HG02884 (cell line): ENCODE data around the gene TMEM51.

Source experiments
- ATAC-seq: cut with Tn5 transposase; IDR thresholded peaks from one replicate; pipeline ENCODE4 v1.9.1; 2021; ENCODE audit warnings: mild to moderate bottlenecking, moderate library complexity; ENCODE audit not compliant: unreplicated experiment

Gene TMEM51

DNA sequence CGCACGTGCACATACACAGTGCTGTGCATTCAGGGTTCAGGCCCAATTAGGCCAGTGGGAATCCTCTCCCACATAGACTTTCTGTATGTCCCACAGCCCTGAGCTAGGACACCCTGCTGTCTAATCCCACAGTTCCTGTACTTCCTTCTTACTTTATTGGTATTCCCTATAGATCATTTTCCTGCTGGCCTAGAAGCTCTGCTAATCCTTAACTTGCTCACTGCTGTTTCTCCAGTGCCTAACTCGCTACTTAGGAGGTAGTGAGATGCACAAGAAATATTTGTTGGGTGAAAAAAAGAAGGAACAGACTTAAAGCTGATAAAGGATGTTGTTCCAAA is 59.4 kb downstream of the TMEM51 start:
- no peak for ATAC-seq

DNA sequence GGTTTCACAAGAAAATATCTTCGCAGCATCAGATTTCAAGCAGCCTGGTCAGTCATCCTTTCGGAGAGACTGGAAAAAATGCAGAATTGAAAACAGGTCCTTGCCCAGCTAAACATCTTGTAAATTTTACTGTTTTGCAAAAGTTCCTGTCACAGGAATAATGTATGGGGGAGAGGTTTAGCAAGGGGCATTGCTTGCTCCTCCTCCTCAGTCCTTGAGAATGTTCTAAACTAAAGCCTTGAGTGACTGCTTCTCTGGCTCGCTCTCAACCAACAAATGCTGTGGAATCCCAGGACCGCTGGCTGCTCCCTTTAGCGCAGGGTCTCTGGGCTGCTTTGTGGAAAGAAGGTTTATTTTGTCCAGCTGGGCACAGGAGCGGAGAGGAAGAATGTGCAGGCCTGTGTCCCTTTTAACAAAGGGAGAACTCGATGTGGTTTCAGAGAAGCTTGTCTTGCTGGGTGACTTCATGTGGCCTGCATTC is 59.8 kb downstream of the TMEM51 start:
- ATAC-seq, result no peak

DNA sequence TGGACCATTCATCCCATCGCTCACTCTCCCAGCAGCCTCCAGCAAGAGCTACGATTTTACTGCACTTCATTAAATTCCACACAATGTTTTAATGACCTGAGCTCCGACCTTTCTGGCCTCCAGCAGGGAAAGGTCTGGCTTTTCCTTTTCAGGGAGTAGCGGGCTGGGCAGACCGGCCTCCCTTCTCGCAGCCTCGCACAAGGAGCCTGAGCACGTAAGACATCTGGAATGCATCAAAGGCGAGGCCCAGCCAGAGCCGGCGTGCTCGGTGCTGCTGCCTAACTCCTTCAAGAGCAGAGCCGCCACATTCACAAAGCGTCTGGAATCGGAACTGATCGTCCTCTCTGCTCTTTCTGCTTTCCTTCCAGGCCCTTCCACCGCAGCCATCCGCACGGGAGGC is 61.0 kb downstream of the TMEM51 start:
- no peak for ATAC-seq

DNA sequence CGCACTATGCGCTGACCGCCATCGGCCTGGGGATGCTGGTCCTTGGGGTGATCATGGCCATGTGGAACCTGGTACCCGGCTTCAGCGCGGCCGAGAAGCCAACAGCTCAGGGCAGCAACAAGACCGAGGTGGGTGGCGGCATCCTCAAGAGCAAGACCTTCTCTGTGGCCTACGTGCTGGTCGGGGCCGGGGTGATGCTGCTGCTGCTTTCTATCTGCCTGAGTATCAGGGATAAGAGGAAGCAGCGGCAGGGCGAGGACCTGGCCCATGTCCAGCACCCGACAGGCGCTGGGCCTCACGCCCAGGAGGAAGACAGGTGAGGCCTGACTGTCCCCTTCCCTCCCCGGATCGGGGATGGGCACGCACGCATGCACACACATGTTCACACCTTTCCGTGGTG is 61.6 kb downstream of the TMEM51 start:
- ATAC-seq, result no peak

DNA sequence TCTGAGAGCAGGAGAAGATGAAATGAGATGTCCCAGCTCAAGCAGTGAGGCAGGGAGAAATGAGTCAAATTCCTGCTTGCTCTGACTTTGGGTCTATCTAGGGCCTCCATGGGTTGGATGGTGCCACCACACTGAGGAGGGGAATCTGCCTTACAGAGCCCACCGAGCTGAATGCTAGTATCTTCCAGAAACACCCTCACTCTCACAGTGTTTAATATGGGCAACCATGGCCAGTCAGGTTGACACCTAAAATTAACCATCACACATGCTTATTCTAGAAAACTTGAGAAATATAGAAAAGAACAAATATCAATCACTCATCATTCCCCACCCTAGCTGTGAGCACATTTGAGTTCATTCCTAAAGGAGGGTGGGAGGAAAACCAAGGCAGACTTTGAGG is 64.1 kb downstream of the TMEM51 start:
- ATAC-seq, result no peak

DNA sequence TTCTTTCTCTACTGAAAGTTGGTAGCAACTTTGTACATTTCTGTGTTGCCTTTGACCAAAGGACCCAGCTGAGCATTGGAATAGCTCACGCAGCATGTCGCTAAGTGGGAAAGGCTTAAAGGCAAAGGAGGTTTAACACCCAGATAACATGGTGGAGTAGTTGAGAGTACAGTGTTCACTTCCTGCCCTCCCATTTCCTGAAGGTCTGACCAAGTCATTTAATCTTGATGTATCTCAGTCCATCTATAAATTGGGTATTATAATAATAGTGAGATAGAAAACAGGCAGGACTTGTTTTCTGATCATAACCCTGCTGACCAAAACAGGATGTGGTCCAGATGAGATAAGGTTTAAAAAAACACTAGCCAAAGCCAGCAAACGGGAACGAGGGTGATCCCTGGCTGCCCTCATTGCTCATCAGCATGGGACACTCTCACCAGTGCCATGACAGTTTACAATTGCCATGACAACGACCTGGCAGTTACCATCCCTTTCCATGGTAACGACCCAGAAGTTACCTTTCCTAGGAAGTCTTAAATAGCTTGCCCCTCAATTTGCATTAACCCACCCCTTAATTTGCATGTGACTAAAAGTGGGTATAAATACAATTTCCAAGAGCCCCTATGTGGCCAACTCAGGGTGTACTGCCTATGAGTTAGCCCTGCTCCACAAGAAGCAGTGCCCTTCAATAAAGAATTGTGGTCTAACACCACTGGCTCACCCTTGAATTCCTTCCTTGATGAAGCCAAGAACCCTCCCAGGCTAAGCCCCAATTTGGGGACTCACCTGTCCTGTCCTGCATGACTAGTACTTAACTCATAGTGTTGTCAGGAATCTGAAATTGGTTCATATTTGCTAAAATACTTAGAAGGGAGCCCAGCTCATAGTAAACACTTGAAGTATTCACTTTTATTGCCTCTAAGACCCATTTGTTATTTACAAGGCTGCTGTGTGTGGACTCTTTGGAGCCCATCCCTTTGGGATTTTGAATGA is 65.0 kb downstream of the TMEM51 start:
- ATAC-seq, result no peak

DNA sequence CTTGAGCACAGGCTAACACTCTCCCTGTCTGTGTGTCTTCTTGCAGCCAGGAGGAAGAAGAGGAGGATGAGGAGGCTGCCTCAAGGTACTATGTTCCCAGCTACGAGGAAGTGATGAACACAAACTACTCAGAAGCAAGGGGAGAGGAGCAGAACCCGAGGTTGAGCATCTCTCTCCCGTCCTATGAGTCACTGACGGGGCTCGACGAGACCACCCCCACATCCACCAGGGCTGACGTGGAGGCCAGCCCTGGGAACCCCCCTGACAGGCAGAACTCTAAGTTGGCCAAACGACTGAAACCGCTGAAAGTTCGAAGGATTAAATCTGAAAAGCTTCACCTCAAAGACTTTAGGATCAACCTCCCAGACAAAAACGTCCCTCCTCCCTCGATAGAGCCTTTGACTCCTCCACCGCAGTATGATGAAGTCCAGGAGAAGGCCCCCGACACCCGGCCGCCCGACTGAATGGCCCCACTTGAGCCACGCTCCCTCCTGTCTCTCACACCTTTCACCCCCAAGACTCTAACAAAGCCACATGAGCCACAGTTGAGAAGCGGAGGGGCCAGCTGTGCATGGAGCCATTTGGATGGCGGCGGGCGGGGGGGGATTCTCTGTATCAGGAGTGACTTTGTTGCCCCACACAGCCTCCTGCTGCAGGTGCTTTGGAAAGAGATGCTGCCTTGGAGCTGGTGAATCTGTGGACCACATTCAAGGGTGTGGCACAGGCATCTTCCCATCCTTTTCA is 65.9 kb downstream of the TMEM51 start:
- no peak for ATAC-seq

DNA sequence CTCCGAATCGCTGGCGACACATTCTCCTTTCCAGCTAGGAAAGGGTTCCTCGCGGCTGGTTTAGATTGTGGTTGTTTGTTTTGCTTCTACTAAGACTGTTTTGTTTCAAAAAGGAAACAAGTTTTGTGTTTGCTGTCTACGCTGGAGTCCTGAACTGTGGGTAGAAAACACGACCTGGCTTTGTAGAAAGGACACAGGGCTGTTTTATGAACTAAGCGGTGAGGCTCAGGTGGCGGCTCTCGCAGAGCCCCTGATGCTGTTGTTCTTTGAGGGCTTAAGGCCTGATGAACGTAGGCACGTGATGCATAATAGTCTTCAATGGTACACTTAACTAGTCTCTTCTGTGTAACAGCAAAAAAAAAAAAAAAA is 66.5 kb downstream of the TMEM51 start:
- ATAC-seq, result no peak

DNA sequence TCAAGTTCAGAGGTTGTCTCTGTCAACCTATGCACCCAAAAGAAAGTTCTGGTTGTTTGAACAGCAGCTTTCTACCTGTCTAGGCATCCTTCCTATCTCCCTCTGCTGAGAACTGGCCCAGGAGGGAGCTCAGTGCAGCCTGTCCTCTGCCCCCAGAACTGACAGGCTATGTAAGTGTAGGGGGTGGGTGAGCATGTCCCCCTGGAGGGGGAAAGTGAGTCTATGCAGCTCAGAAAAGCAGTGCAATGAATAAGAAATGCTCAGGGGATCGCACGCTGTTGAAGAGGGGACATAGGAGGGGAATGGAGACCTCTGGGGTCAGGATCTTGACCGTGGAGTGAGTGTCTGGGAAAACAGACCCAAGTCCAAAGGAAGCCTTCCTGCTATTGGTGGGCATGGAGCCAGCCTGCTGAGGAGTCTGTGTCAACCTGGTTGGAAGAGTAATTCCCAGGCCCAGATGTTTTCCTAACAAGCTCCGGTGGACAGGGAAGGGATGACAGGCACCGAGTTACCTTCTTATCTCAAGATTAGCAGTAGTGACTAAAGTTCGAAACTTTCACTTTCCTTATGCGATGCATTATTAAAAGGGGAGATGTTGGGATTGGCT is 67.4 kb downstream of the TMEM51 start:
- ATAC-seq, result no peak

DNA sequence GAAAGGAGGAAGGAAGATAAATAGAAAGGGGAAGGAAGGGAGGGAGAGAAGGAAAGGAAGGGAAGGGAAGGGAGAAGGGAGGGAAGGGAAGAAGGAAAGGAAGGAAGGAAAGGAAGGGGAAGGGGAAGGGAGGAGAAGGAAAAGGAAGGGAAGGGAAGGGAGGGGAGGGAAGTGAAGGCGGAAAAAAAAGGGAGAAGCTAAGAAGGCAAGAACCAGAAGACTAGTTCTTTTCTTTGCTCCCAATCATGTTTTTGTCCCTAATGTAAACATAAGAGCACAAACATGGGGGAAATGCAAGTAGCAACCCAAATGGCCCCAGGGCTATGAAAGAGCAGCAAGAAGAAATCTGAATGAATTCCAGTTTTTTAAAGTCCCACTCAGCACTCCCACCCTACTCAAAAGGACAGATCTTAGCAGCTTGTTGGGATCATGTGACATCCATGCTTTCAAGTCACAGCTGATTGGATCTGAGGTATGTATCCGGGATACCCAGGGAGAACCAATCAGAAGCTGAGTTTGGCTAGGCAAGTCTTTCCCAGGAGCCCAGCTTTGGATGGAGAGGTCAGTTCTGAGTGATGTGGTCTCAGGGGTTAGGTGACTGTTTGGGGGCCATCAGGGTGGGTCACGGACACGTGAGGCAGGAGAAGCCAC is 69.2 kb downstream of the TMEM51 start:
- no peak for ATAC-seq

DNA sequence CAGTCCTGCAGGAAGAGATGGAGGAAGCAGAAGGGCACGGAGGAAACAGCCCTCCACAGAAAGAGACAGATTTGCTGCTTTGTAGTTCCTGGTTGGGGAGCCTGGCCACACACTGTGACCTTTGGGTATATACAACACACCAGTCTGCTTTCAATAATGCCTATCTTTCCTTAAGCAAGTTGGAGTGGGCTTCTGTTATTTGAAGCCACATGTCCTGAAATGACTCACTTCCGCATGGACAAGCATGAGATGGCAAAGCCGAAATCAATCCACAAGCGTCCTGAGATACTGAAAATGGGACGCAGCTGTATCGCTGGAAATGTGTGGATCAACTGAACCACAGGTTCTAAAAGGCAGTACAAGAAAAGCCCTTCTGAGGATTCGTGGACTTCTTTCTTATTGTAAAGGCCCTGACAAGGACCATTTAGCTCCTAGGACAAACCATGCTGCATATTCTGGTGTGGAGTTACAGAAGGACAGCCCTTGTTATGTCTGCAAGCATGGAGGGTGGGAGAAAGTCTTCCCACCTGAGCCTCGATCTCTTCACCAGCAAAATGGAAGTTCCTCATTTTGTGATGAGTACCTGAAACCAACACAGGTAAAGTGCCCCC is 70.8 kb downstream of the TMEM51 start:
- ATAC-seq, result no peak

DNA sequence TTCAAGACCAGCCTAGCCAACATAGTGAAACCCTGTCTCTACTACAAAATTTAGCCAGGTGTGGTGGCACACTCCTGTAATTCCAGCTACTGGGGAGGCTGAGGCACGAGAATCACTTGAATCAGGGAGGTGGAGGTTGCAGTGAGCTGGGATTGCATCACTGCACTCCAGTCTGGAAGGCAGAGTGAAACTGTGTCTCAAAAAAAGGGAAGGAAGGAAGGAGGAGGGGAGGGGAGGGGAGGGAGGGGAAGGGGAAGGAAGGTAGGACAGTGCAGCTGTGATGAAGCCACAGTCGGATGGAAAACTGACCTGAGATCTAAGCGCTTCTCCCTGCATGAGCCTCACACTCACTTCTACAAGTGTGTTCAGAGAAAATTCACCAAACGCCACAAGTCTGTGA is 71.4 kb downstream of the TMEM51 start:
- no peak for ATAC-seq

DNA sequence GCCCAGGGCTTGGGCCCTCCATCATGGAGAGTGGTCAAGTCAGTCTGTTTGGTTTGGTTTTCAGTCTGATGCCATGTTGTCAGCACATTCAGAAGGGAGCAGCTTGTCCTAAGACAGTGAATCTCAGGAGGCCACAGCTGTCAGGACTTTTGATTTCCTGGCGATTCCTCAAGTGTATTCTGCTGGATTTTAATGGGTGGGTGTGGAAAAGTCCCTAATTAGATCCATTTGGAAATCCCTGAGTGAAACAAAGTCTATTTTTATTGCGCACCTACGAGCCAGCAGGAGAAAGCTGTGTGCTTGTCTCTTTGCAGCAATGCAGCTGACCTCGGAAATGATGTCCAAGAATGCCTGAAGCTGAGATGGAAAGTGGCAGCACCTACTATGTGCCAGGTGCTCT is 71.9 kb downstream of the TMEM51 start:
- ATAC-seq, result no peak

DNA sequence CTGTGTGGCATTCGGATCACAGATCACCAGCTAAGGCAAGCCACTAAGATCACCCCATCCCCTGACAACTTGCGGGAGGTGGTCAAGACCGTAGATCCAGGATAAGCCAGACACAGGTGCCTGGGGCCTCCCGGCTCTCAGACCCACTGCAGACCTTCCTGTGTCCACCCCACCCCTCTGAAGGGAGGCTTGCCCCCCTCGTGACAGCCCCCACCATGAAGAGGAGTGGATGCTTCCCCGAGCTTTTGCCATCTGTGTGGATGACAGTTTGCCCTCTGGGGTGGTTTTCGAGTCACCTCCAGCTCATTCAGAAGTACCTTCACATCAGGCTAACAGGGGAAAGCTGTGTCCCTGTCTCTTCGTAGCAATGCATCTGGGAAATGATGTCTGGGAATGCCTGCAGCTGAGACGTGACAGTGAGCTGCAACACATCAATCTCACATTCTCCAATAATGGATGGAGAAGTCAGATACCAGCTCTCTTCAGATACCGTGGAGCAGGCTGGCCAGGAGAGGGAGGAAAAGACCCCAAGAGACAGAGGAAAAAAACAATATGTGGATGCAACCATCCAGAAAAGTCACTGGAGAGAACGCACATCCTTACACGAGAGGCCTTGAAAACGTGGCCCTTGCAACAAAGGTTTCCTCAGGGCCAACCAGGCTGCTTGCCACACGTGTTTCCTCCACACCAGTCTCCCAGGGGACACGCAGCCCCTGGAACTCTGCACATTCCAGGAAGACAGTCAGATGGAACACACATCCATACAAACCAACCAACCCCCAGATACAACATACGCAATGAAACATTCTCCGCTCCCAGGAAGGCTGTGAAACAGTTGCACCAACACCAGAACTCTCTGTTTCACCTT is 73.1 kb downstream of the TMEM51 start:
- no peak for ATAC-seq

DNA sequence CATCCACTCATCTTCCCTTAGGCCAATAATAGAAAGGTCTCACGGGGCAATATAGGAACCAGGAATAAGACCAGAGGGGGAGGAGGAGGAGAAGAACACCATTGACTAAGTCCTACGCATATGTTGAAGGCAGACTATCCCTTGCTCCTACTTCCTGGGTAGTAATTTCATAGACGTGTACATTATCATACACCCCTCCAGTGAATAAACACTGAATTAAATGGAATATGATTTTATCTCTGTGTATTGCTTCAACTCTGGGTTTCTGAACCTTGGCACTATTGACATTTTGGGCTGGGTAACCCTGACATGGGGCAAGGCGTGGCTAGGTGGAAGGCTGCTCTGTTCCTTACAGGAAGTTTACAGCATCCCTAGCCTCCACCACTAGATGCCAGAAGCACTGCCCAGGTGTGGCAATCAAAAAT is 76.2 kb downstream of the TMEM51 start:
- ATAC-seq, result no peak

DNA sequence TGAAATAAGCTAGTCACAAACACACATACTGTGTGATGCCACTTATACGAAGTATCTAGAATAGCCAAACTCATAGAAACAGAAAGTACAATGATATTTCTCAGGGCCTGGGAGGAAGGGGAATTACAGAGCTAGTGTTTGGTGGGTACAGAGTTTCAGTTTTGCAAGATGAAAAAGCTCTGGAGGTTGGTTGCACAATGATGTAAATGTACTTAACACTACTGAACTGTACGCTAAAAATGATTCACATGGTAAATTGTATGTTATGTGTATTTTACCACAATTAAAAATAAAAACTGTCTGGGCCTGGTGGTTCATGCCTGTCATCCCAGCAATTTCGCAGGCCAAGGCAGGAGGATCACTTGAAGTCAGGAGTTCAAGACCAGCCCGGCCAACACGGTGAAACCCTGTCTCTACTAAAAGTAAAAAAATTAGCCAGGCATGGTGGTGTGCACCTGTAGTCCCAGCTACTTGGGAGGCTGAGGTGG is 78.2 kb downstream of the TMEM51 start:
- no peak for ATAC-seq

DNA sequence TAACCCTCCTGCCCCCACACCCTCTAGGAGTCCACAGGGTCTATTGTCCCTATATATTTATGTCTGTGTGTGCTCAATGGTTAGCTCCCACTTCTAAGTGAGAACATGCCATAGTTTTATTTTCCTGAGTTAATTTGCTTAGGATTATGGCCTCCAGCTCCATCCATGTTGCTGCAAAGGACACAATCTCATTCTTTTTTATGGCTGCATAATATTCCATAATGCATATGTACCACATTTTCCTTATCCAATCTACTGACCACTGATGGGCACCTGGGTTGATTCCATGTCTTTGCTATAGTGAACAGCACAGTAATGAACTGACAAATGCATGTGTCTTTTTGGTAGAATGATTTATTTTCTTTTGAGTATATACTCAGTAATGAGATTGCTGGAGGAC is 80.1 kb downstream of the TMEM51 start:
- no peak for ATAC-seq

DNA sequence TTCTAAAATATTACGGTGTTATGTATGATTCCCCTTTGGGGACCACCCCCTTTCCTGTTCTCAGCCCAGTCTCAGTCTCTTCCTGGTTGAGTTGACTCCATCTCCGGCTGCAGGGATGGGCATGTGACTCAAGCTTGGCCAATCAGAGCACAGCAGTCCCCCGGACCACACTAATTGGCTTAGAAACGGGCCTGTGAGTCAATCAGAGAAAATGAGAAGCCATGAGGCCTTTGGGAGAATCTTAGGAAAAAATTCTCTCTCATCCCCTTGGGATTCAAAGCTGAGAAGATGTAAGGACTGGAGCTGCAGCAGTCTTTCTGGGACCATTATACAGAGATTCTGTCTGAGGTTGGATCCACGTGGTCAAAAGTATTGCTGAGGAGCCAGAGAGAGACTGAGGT is 82.8 kb downstream of the TMEM51 start:
- no peak for ATAC-seq

DNA sequence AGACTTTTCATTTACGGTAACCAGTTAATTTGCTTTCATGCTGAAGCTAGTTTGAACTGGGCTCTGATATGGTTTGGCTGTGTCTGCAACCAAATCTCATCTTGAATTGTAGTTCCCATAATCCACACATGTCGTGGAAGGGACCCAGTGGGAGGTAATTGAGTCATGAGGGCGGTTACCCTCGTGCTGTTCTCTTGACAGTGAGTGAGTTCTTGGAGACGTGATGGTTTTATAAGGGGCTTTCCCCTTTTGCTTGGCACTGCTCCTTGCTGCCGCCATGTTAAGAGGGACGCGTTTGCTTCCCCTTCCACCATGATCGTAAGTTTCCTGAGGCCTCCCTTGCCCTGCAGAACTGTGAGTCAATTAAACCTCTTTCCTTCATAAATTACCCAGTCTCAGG is 83.2 kb downstream of the TMEM51 start:
- ATAC-seq, result no peak

DNA sequence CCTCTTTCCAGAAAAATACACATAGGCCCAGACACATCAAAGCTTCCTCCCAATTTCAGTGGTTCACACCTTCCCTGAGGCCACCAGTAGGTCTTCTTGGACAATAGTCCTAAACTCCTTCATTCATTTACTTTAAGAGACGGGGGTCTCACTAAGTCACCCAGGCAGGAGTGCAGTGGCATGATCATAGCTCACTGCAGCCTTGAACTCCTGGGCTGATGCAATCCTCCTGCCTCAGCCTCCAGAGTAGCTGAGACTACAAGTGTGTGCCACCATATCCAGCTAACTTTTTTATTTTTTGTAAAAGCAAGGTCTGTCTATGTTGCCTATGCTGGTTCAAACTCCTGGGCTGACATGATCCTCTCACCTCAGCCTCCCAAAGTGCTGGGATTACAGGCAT is 85.2 kb downstream of the TMEM51 start:
- ATAC-seq, result no peak
